Upper lobe of left lung (tissue), 6 donors: ENCODE measurements around the gene MTO1. TPM values are rescaled to one million over a fixed set of nuclear protein-coding genes. Genes with fewer than 3 reads are reported as not detected.
"Not testable (repeated sequence)": the region's sequence is repeated elsewhere in the genome, so short reads cannot be mapped to it uniquely, and the experiment has no call there.

Experiments used
- ATAC-seq, 2 donors: fragments of 200-7000 bp; cut with Tn5 transposase; one replicate each; pipeline ENCODE4 v1.9.1; 2022; ENCODE audit warnings: mild to moderate bottlenecking in 2 of 2, moderate library complexity in 2 of 2; ENCODE audit not compliant: low FRiP score in 2 of 2
- DNase-seq, 2 donors: peaks; one replicate each; pipeline ENCODE4 v3.0.0-alpha.2; 2019 to 2020
- H3K27ac ChIP-seq, 4 donors: fragments of 200-600 bp; sonication (generic); one replicate each; pipeline ENCODE4 v1.5.1; 2016 to 2019
- H3K27me3 ChIP-seq, 4 donors: fragments of 200-600 bp; sonication (generic); one replicate each; pipeline ENCODE4 v1.5.1; 2017 to 2019
- H3K36me3 ChIP-seq, 4 donors: fragments of 200-600 bp; sonication (generic); one replicate each; pipeline ENCODE4 v1.5.1; 2016 to 2019
- H3K4me1 ChIP-seq, 4 donors: fragments of 200-600 bp; sonication (generic); one replicate each; pipeline ENCODE4 v1.5.1; 2018 to 2019
- H3K4me3 ChIP-seq, 4 donors: fragments of 200-600 bp; sonication (generic); one replicate each; pipeline ENCODE4 v1.5.1; 2017 to 2019; ENCODE audit warnings: mild to moderate bottlenecking in 2 of 4, moderate library complexity in 1 of 4
- H3K9me3 ChIP-seq, 4 donors: fragments of 200-600 bp; sonication (generic); one replicate each; pipeline ENCODE4 v1.5.1; 2018 to 2019
- EP300 ChIP-seq, 4 donors: sonication (generic); formaldehyde crosslinking; IDR thresholded peaks; one replicate each; pipeline ENCODE4 v1.5.1; 2017; ENCODE audit warnings: antibody characterized with exemption in 4 of 4, control low read depth in 2 of 4
- POLR2A ChIP-seq, 4 donors: fragments of 450-650 bp; IDR thresholded peaks; one replicate each; pipeline ENCODE4 v1.5.1; 2016 to 2017; ENCODE audit warnings: antibody characterized with exemption in 4 of 4, mild to moderate bottlenecking in 2 of 4
- POLR2AphosphoS5 ChIP-seq, 2 donors: sonication (generic); formaldehyde crosslinking; IDR thresholded peaks; one replicate each; pipeline ENCODE4 v1.5.1; 2017; ENCODE audit warnings: antibody characterized with exemption in 2 of 2
- WGBS, 2 donors: methylation state at CpG; one replicate each; pipeline ENCODE4 v1.1.5; 2017 to 2018; 5-methylcytosine and 5-hydroxymethylcytosine counted together
- total RNA-seq, 6 donors: library from RNA; depleted of rRNA in 4 of 6; stranded (reverse); fragments of >200 nt in 4 of 6; gene quantifications; one replicate each; pipeline versions ENCODE4 v1.1.0 to v1.2.1, GENCODE V29; 2016 to 2021
- TF ChIP-seq, protein P1 (sequence below), 6 experiments: fragments of 450-650 bp in 4 of 6; fragments of 200-600 bp in 2 of 6; sonication (generic) in 2 of 6; IDR thresholded peaks; one replicate each; pipeline ENCODE4 v1.5.1; 2016 to 2019; ENCODE audit warnings: antibody characterized with exemption in 6 of 6
- donor health status: DM: no; HTN: no; CAD: no; lungs with moderate emphysema.
- donor health status: DM: no; HTN: yes; CAD: no; lungs with severe emphysema.

Gene MTO1
- total RNA-seq, 6 donors from 2014 or later = 8.9 to 56.6 (median 25.9) TPM

DNA sequence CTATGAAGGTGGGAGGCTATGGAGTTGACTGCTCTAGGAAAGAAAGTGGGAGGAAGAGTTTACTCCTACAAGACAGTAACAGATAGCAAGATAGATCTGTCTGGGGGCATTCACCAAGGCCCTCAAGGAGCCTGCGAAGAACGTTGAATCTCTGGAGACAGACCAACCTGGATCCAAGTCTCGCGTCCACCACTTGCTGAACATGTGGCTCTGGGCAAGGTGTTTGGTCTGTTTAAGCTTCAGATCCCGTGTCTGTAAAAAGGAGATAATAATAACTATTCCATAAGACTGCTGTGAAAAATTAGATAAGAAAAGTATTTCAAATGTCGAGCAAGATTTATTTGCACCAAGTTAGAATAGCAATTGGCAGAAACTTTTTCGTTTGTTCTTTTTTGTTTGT, 67.4 kb downstream of the MTO1 start:
- H3K9me3 ChIP-seq = no peaks in the 10 kb centered on the region
- no peak for DNase-seq
- no peaks in the 10 kb centered on the region for H3K27me3 ChIP-seq
- ATAC-seq = no peak
- no peak overlapping the region for H3K27ac ChIP-seq
- 74 to 78% methylated on average over 7 of the region's 7 CpGs for WGBS, 2 donors
- TF ChIP-seq EP300 (IDR thresholded peaks at IDR 0.05) (no peak), POLR2AphosphoS5 (IDR thresholded peaks at IDR 0.05) (no peak), POLR2A (IDR thresholded peaks at IDR 0.05) (no peak)
- TF ChIP-seq, protein P1, sequence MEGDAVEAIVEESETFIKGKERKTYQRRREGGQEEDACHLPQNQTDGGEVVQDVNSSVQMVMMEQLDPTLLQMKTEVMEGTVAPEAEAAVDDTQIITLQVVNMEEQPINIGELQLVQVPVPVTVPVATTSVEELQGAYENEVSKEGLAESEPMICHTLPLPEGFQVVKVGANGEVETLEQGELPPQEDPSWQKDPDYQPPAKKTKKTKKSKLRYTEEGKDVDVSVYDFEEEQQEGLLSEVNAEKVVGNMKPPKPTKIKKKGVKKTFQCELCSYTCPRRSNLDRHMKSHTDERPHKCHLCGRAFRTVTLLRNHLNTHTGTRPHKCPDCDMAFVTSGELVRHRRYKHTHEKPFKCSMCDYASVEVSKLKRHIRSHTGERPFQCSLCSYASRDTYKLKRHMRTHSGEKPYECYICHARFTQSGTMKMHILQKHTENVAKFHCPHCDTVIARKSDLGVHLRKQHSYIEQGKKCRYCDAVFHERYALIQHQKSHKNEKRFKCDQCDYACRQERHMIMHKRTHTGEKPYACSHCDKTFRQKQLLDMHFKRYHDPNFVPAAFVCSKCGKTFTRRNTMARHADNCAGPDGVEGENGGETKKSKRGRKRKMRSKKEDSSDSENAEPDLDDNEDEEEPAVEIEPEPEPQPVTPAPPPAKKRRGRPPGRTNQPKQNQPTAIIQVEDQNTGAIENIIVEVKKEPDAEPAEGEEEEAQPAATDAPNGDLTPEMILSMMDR (IDR thresholded peaks at IDR 0.05) = no peak
- peaks cover 0 to 5% (median under 1%) of the 10 kb centered on the region in 4 donors for H3K4me1 ChIP-seq
- H3K36me3 ChIP-seq = no peaks in the 10 kb centered on the region
- H3K4me3 ChIP-seq = no peak overlapping the region

DNA sequence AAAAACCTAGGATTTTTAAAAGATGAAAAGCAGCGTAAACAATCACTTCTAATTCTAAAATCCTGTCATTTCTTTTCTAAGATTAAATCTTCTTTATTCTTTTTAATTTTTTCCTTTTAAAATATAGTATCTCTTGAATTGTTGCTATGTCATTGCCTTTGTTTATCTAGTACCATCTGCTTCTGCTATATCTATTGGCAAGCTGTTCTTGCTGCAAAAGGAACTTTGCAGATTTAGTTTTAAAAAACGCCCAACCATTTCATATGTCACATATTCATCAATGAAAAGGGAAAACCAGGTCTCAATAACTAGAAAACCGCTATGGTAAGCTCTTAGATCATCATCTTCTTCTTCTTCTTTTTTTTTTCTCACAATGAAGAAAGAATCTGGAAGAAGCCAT, 70.8 kb downstream of the MTO1 start:
- TF ChIP-seq POLR2A (IDR thresholded peaks at IDR 0.05) = no peak
- TF ChIP-seq, protein P1 (IDR thresholded peaks at IDR 0.05) = no peak
- no peak for TF ChIP-seq POLR2AphosphoS5 (IDR thresholded peaks at IDR 0.05)
- TF ChIP-seq EP300 (IDR thresholded peaks at IDR 0.05) = no peak
- 85% methylated on average over 3 of the region's 3 CpGs for WGBS, 2 donors
- Histone ChIP-seq H3K4me3 (no peak overlapping the region), H3K27me3 (no peaks in the 10 kb centered on the region), H3K4me1 (no peaks in the 10 kb centered on the region), H3K27ac (no peak overlapping the region), H3K9me3 (no peaks in the 10 kb centered on the region), H3K36me3 (no peaks in the 10 kb centered on the region)
- ATAC-seq = no peak
- no peak for DNase-seq

DNA sequence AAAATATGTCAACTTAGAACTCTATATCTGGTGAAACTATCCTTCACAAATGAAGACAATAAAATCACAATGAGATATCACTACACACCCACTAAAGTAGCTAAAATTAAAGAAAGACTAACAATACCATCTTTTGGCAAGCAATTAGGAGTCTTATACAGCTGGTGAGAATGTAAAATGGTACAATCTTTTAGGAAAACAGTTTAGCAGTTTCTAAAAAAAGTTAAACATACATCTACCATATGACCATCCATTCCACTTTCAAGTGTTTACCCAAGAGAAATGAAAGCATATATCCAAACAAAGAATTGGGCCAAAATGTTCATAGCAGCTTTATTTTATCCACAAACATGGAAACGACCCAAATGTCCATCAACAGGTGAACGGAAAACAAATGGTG, 73.1 kb downstream of the MTO1 start:
- ATAC-seq = no peak
- WGBS, 2 donors = 68 to 70% methylated on average over 2 of the region's 2 CpGs
- H3K27me3 ChIP-seq = no peaks in the 10 kb centered on the region
- no peaks in the 10 kb centered on the region for H3K36me3 ChIP-seq
- TF ChIP-seq POLR2AphosphoS5 (IDR thresholded peaks at IDR 0.05) (no peak), EP300 (IDR thresholded peaks at IDR 0.05) (no peak), POLR2A (IDR thresholded peaks at IDR 0.05) (no peak)
- TF ChIP-seq, protein P1 (IDR thresholded peaks at IDR 0.05) = no peak
- no peak overlapping the region for H3K4me3 ChIP-seq
- H3K4me1 ChIP-seq = no peaks in the 10 kb centered on the region
- no peak overlapping the region for H3K27ac ChIP-seq
- H3K9me3 ChIP-seq = no peaks in the 10 kb centered on the region
- no peak for DNase-seq

DNA sequence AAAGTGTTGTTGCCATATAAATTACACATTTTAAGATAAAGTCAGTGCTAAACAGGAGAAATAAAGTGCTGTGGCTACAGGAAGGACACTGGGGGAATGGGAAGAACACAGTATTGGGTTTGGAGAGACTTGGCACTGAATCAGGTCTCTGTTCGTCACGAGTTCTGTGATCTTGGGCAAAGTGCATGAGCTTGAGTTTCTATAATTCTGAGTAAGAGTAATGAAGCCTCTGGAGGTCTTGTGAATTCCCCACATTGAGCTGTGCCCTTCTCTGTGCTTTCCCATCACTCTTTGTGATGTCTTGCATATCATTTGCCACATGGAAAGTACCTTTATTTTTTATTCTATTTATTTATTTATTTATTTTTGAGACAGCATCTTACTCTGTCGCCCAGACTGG, 76.1 kb downstream of the MTO1 start:
- 81 to 90% methylated on average over 3 of the region's 3 CpGs for WGBS, 2 donors
- no peak for DNase-seq
- Histone ChIP-seq H3K36me3 (no peaks in the 10 kb centered on the region), H3K27ac (no peak overlapping the region), H3K4me3 (no peak overlapping the region), H3K27me3 (no peaks in the 10 kb centered on the region), H3K9me3 (no peaks in the 10 kb centered on the region), H3K4me1 (no peaks in the 10 kb centered on the region)
- ATAC-seq = no peak
- TF ChIP-seq POLR2AphosphoS5 (IDR thresholded peaks at IDR 0.05) (no peak), POLR2A (IDR thresholded peaks at IDR 0.05) (no peak), EP300 (IDR thresholded peaks at IDR 0.05) (no peak)

DNA sequence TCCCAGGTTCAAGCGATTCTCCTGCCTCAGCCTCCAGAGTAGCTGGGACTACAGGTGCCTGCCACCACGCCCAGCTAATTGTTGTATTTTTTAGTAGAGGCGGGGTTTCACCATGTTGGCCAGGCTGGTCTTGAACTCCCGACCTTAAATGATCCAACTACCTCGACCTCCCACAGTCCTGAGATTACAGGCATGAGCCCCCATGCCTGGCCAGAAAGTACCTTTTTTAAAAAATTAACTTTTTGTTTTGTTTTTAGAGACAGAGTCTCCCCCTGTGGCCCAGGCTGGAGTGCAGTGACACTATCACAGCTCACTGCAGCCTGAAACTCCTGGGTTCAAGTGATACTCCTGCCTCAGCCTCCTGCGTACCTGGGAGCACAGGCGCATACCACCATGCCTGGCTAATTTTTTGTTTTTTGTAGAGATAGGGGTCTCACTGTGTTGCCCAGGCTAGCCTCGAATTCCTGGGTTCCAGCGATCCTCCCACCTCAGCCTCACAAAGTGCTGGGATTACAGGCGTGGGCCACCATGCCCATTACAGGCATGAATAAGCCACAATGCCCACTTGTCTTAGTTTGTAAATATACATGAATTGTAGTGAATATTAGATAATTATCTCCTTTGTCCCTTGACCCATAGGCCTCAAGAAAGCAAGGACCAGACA, 76.7 kb downstream of the MTO1 start:
- TF ChIP-seq, protein P1 (IDR thresholded peaks at IDR 0.05) = no peak
- TF ChIP-seq POLR2A (IDR thresholded peaks at IDR 0.05) (no peak), EP300 (IDR thresholded peaks at IDR 0.05) (no peak), POLR2AphosphoS5 (IDR thresholded peaks at IDR 0.05) (no peak)
- Histone ChIP-seq H3K27ac (no peak overlapping the region), H3K27me3 (no peaks in the 10 kb centered on the region), H3K36me3 (no peaks in the 10 kb centered on the region), H3K4me1 (no peaks in the 10 kb centered on the region), H3K9me3 (no peaks in the 10 kb centered on the region), H3K4me3 (no peak overlapping the region)
- DNase-seq = no peak
- no peak for ATAC-seq
- 92 to 97% methylated on average over 10 of the region's 10 CpGs for WGBS, 2 donors

DNA sequence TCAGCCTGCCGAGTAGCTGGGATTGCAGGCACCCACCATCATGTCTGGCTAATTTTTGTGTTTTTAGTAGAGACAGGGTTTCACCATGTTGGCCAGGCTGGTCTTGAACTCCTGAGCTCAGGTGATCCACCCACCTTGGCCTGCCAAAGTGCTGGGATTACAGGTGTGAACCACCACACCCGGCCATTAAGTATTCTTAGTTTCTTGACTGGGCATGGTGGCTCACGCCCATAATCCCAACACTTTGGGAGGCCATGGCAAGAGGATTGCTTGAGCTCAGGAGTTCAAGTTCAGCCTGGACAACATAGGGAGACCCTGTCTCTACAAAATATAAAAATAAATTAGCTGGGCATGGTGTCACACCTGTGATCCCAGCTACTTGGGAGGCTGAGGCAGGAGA, 80.9 kb downstream of the MTO1 start:
- H3K4me1 ChIP-seq, ATAC-seq, H3K36me3 ChIP-seq, H3K4me3 ChIP-seq, DNase-seq, H3K27me3 ChIP-seq, H3K27ac ChIP-seq, H3K9me3 ChIP-seq: not testable (repeated sequence)
- WGBS, 2 donors = 93 to 97% methylated on average over 3 of the region's 3 CpGs
